BJ (cell line): ENCODE data around the gene CST5. TPM values are rescaled to one million over a fixed set of nuclear protein-coding genes. Genes with fewer than 3 reads are reported as not detected.

Experiments
- CTCF ChIA-PET: fragments of 350-600 bp; formaldehyde crosslinking; extraction: SDS; loops from one replicate; lab custom pipeline; 2021; ENCODE audit warnings: antibody characterized with exemption, inconsistent platforms; lab: Yijun Ruan, JAX
- POLR2A ChIA-PET: fragments of 300-600 bp; sonication (Branson Sonifier 250); formaldehyde crosslinking; extraction: SDS; loops from one replicate; lab custom pipeline; 2021; ENCODE audit warnings: antibody characterized with exemption; lab: Charles Lee
- DNase-seq: peaks from one replicate; pipeline ENCODE4 v3.0.0-alpha.2; 2011; ENCODE audit warnings: low read depth
- H3K27me3 ChIP-seq: 2 replicates; pipeline ENCODE4 v1.6.0; 2011; ENCODE audit warnings: low read length; ENCODE audit not compliant: control insufficient read depth, insufficient read depth
- H3K36me3 ChIP-seq: 2 replicates; pipeline ENCODE4 v1.5.1; 2011; ENCODE audit warnings: low read length; ENCODE audit not compliant: control insufficient read depth, insufficient read depth
- H3K4me3 ChIP-seq: 2 replicates; pipeline ENCODE4 v1.5.1; 2011; ENCODE audit warnings: low read depth, mild to moderate bottlenecking, control low read depth, low read length
- CTCF ChIP-seq: IDR thresholded peaks from 2 replicates; pipeline ENCODE4 v1.5.1; 2011; ENCODE audit warnings: low read depth, mild to moderate bottlenecking, control low read depth, inconsistent platforms, low read length, moderate library complexity; ENCODE audit not compliant: insufficient read depth
- polyA plus RNA-seq: library from polyadenylated mRNA; depleted of rRNA; stranded (reverse); fragments of >200 nt; gene quantifications from 2 replicates; pipeline ENCODE4 v1.2.3, GENCODE V29; 2011; rRNA removed

Gene CST5
- polyA plus RNA-seq, 1 experiment = not detected

- CTCF ChIA-PET = no interaction called here
- TF ChIP-seq CTCF = no peak
- no peak for DNase-seq
- Histone ChIP-seq H3K27me3 (peaks cover under 1% of the 10 kb centered on the region; the same call in 1 of the 2 replicates), H3K4me3 (no peak within 1 kb of the TSS), H3K36me3 (no peaks in the 10 kb centered on the region)
- POLR2A ChIA-PET = no interaction called here
Measured at GRCh38 chr20:23826541-23827021, 53.0 kb downstream of the CST5 start, which contains the start of gene CST2. Gene CST2, minus strand, starts transcription at chr20:23826729. Its CDS starts 69 bp downstream, at chr20:23826660.

Other genes with a start within 250 kb of the CST5 start
- gene CST3, start 241.8 kb downstream of the CST5 start, polyA plus RNA-seq = 296 and 458 TPM in 2 replicates
- gene CST4, start 190.7 kb downstream of the CST5 start, polyA plus RNA-seq = not detected in 2 replicates
- gene CST1, start 128.8 kb downstream of the CST5 start, polyA plus RNA-seq = not detected in 2 replicates
- gene CST2, start 53.0 kb downstream of the CST5 start, polyA plus RNA-seq = not detected in 2 replicates
- not detected in 2 replicates for gene GGTLC1, start 109.0 kb upstream of the CST5 start, polyA plus RNA-seq